H9 (cell line): ENCODE data around the gene GRM1. TPM values are rescaled to one million over a fixed set of nuclear protein-coding genes. Genes with fewer than 3 reads are reported as not detected.

Experiments used
- DNase-seq: peaks from one replicate; pipeline ENCODE4 v3.0.0-alpha.2; 2017
- H2AFZ ChIP-seq: one replicate; pipeline ENCODE4 v1.6.1; 2013; ENCODE audit warnings: mild to moderate bottlenecking, low read length, control low read depth, moderate library complexity
- H2AK5ac ChIP-seq: 2 replicates; pipeline ENCODE4 v1.6.1; 2013; ENCODE audit warnings: low read length, control low read depth, mixed read lengths; ENCODE audit not compliant: insufficient read length
- H2BK120ac ChIP-seq: one replicate; pipeline ENCODE4 v1.6.1; 2013; ENCODE audit warnings: low read depth, mild to moderate bottlenecking, low read length, control low read depth, inconsistent platforms; ENCODE audit not compliant: poor library complexity, severe bottlenecking
- H2BK12ac ChIP-seq: 2 replicates; pipeline ENCODE4 v1.6.1; 2013; ENCODE audit warnings: low read length, control low read depth, mixed read lengths, low read depth; ENCODE audit not compliant: insufficient read length
- H2BK15ac ChIP-seq: 2 replicates; pipeline ENCODE4 v1.6.1; 2013; ENCODE audit warnings: low read depth, low read length, control low read depth
- H2BK20ac ChIP-seq: one replicate; pipeline ENCODE4 v1.6.1; 2013; ENCODE audit warnings: low read depth, mild to moderate bottlenecking, low read length, control low read depth, inconsistent platforms; ENCODE audit not compliant: poor library complexity, severe bottlenecking
- H2BK5ac ChIP-seq: 2 replicates; pipeline ENCODE4 v1.6.1; 2013; ENCODE audit warnings: low read length, control low read depth, mixed read lengths; ENCODE audit not compliant: insufficient read length
- H3K14ac ChIP-seq: 2 replicates; pipeline ENCODE4 v1.6.1; 2013; ENCODE audit warnings: low read length, control low read depth; ENCODE audit not compliant: insufficient read depth
- H3K18ac ChIP-seq: 2 replicates; pipeline ENCODE4 v1.6.1; 2013; ENCODE audit warnings: low read depth, mild to moderate bottlenecking, mixed read lengths, low read length, control low read depth; ENCODE audit not compliant: insufficient read length
- H3K23ac ChIP-seq: 2 replicates; pipeline ENCODE4 v1.6.1; 2013; ENCODE audit warnings: low read length, control low read depth, mixed read lengths, low read depth; ENCODE audit not compliant: insufficient read length
- H3K23me2 ChIP-seq: 2 replicates; pipeline ENCODE4 v1.6.1; 2013; ENCODE audit warnings: low read depth, mild to moderate bottlenecking, mixed read lengths, low read length, control low read depth; ENCODE audit not compliant: insufficient read length, poor library complexity, severe bottlenecking
- H3K27ac ChIP-seq: 2 replicates; pipeline ENCODE4 v1.5.1; 2013; ENCODE audit warnings: low read length, control low read depth, mixed read lengths, low read depth; ENCODE audit not compliant: insufficient read length
- H3K27me3 ChIP-seq: 2 replicates; pipeline ENCODE4 v1.6.1; 2013; ENCODE audit warnings: low read length, control low read depth, inconsistent platforms; ENCODE audit not compliant: insufficient read depth
- H3K4ac ChIP-seq: 2 replicates; pipeline ENCODE4 v1.6.1; 2013; ENCODE audit warnings: low read depth, mild to moderate bottlenecking, control low read depth, inconsistent platforms, low read length, moderate library complexity
- H3K4me1 ChIP-seq: 2 replicates; pipeline ENCODE4 v1.6.1; 2013; ENCODE audit warnings: low read length, control low read depth, inconsistent platforms; ENCODE audit not compliant: insufficient read depth
- H3K4me2 ChIP-seq: 2 replicates; pipeline ENCODE4 v1.6.1; 2013; ENCODE audit warnings: low read length, control low read depth, mixed read lengths; ENCODE audit not compliant: insufficient read length, insufficient read depth
- H3K56ac ChIP-seq: 2 replicates; pipeline ENCODE4 v1.6.1; 2013; ENCODE audit warnings: low read depth, mild to moderate bottlenecking, mixed read lengths, low read length, control low read depth; ENCODE audit not compliant: insufficient read length
- H3K79me1 ChIP-seq: 2 replicates; pipeline ENCODE4 v1.6.1; 2013; ENCODE audit warnings: low read depth, mild to moderate bottlenecking, moderate library complexity, low read length, control low read depth, inconsistent platforms; ENCODE audit not compliant: insufficient read depth, poor library complexity, severe bottlenecking
- H3K79me2 ChIP-seq: 2 replicates; pipeline ENCODE4 v1.6.1; 2013; ENCODE audit warnings: low read length, control low read depth, inconsistent platforms; ENCODE audit not compliant: insufficient read depth
- H3K9ac ChIP-seq: 2 replicates; pipeline ENCODE4 v1.6.1; 2013; ENCODE audit warnings: low read length, control low read depth, mixed read lengths; ENCODE audit not compliant: insufficient read length; ENCODE audit errors: extremely low read depth
- H3K9me3 ChIP-seq: one replicate; pipeline ENCODE4 v1.6.1; 2013; ENCODE audit warnings: low read depth, low read length, inconsistent platforms; ENCODE audit not compliant: control insufficient read depth
- H3T11ph ChIP-seq: one replicate; pipeline ENCODE4 v1.6.1; 2013; ENCODE audit warnings: mild to moderate bottlenecking, low read length, control low read depth, inconsistent platforms
- H4K20me1 ChIP-seq: one replicate; pipeline ENCODE4 v1.6.1; 2013; ENCODE audit not compliant: control insufficient read depth, insufficient read length, insufficient read depth
- H4K5ac ChIP-seq: 2 replicates; pipeline ENCODE4 v1.6.1; 2013; ENCODE audit warnings: low read depth, mild to moderate bottlenecking, mixed read lengths, low read length, control low read depth; ENCODE audit not compliant: insufficient read length
- H4K8ac ChIP-seq: replicated peaks from 2 replicates; pipeline ENCODE4 v1.6.1; 2013; ENCODE audit warnings: low read length, control low read depth, mixed read lengths, low read depth; ENCODE audit not compliant: insufficient read length
- H4K91ac ChIP-seq: 2 replicates; pipeline ENCODE4 v1.6.1; 2013; ENCODE audit warnings: low read depth, mild to moderate bottlenecking, moderate library complexity, mixed read lengths, low read length, control low read depth; ENCODE audit not compliant: insufficient read length
- H3K27ac Mint-ChIP-seq, 3 experiments: 2 replicates in 2 of 3; 3 replicates in 1 of 3; pipeline ENCODE4 v1.8.0; 2020 to 2021; ENCODE audit warnings: mixed read lengths in 3 of 3, mild to moderate bottlenecking in 1 of 3, moderate library complexity in 1 of 3
- H3K27me3 Mint-ChIP-seq: 2 replicates; pipeline ENCODE4 v1.8.0; 2021; ENCODE audit warnings: low read depth, mild to moderate bottlenecking, moderate library complexity, mixed read lengths
- H3K36me3 Mint-ChIP-seq, 3 experiments: 2 replicates in 2 of 3; 3 replicates in 1 of 3; pipeline ENCODE4 v1.8.0; 2020 to 2021; ENCODE audit warnings: low read depth in 3 of 3, mixed read lengths in 3 of 3; ENCODE audit not compliant: insufficient read depth in 1 of 3
- H3K4me1 Mint-ChIP-seq, 2 experiments: 2 replicates each; pipeline ENCODE4 v1.8.0; 2020; ENCODE audit warnings: mixed read lengths in 2 of 2
- H3K4me3 Mint-ChIP-seq, 2 experiments: 2 replicates in 1 of 2; 3 replicates in 1 of 2; pipeline ENCODE4 v1.8.0; 2020 to 2021; ENCODE audit warnings: mild to moderate bottlenecking in 2 of 2, mixed read lengths in 2 of 2, moderate library complexity in 1 of 2
- H3K9me3 Mint-ChIP-seq, 2 experiments: 2 replicates in 1 of 2; 3 replicates in 1 of 2; pipeline ENCODE4 v1.8.0; 2020; ENCODE audit warnings: mild to moderate bottlenecking in 2 of 2, mixed read lengths in 2 of 2, moderate library complexity in 1 of 2
- CTCF ChIP-seq: fragments of 200-600 bp; sonication (generic); conservative IDR thresholded peaks from 3 replicates; pipeline ENCODE4 v1.8.0; 2021; ENCODE audit warnings: antibody characterized with exemption, mild to moderate bottlenecking
- WGBS: extraction: QIAGEN DNeasy Blood & Tissue Kit; methylation state at CpG from one replicate; pipeline ENCODE4 v1.1.7; 2013; ENCODE audit warnings: missing lambda C conversion rate, low lambda C conversion rate, mixed read lengths; ENCODE audit not compliant: insufficient read length; ENCODE audit errors: extremely low coverage; 5-methylcytosine and 5-hydroxymethylcytosine counted together
- total RNA-seq: library from RNA; stranded (reverse); gene quantifications from 2 replicates; pipeline ENCODE4 v1.2.1, GENCODE V29; 2021

The GRM1 gene
- total RNA-seq, 1 experiment from 2014 or later, result 0.39 TPM

GRCh38 chr6:146305092-146305491 lies 276.2 kb downstream of the GRM1 start:
- Mint-ChIP-seq H3K9me3 (no peaks in the 10 kb centered on the region), H3K27ac (no peak overlapping the region), H3K4me1 (peaks cover 0 to 7% of the 10 kb centered on the region in 2 experiments; a peak in 2 of 4 replicates), H3K4me3 (no peak overlapping the region), H3K36me3 (no peaks in the 10 kb centered on the region; a peak in 1 of 7 replicates), H3K27me3 (no peaks in the 10 kb centered on the region; the same call in 1 of the 2 replicates)
- H2BK120ac ChIP-seq, result no peak overlapping the region
- H3K23me2 ChIP-seq, result no peaks in the 10 kb centered on the region
- H3K23ac ChIP-seq, result no peak overlapping the region
- H3K27me3 ChIP-seq, result no peaks in the 10 kb centered on the region
- H3K27ac ChIP-seq, result no peak overlapping the region
- H2AFZ ChIP-seq, result no peak overlapping the region
- TF ChIP-seq CTCF, result no peak
- H3K18ac ChIP-seq, result no peak overlapping the region
- H3T11ph ChIP-seq, result no peak overlapping the region
- H2BK5ac ChIP-seq, result no peak overlapping the region
- H3K4me1 ChIP-seq, result no peaks in the 10 kb centered on the region
- H2BK15ac ChIP-seq, result no peak overlapping the region
- no peak overlapping the region for H2BK20ac ChIP-seq
- no peak overlapping the region for H3K4ac ChIP-seq
- H2AK5ac ChIP-seq, result no peak overlapping the region
- no peak overlapping the region for H4K91ac ChIP-seq
- no peak overlapping the region for H3K9ac ChIP-seq
- H2BK12ac ChIP-seq, result no peak overlapping the region
- H3K79me2 ChIP-seq, result no peaks in the 10 kb centered on the region; the same call in 1 of the 2 replicates
- no peak overlapping the region for H4K5ac ChIP-seq
- DNase-seq, result no peak
- no peak overlapping the region for H3K56ac ChIP-seq
- no peaks in the 10 kb centered on the region for H3K79me1 ChIP-seq
- no peak overlapping the region for H3K4me2 ChIP-seq
- H4K20me1 ChIP-seq, result no peaks in the 10 kb centered on the region
- H3K14ac ChIP-seq, result no peak overlapping the region
- H4K8ac ChIP-seq, result no peak overlapping the region
- WGBS, result no CpG with 5 or more reads among the region's 1 CpG
- no peaks in the 10 kb centered on the region for H3K9me3 ChIP-seq
